GM12891 (cell line): ENCODE data around the gene GDPD5.

Experiments used
- PAX5 ChIP-seq: IDR thresholded peaks from 2 replicates; pipeline ENCODE4 v1.6.1; 2011; ENCODE audit warnings: low read length, moderate library complexity, mild to moderate bottlenecking; ENCODE audit not compliant: insufficient read depth, severe bottlenecking
- POLR2A ChIP-seq: IDR thresholded peaks from 2 replicates; pipeline ENCODE4 v1.6.1; 2011; ENCODE audit warnings: low read depth, low read length, control low read depth
- POLR2AphosphoS5 ChIP-seq: IDR thresholded peaks from 2 replicates; pipeline ENCODE4 v1.6.1; 2011; ENCODE audit warnings: low read depth, low read length, control low read depth
- SPI1 ChIP-seq: IDR thresholded peaks from 2 replicates; pipeline ENCODE4 v1.6.1; 2011; ENCODE audit warnings: low read depth, low read length, control low read depth
- TAF1 ChIP-seq: IDR thresholded peaks from 2 replicates; pipeline ENCODE4 v1.6.1; 2011; ENCODE audit warnings: low read depth, low read length, control low read depth

DNA sequence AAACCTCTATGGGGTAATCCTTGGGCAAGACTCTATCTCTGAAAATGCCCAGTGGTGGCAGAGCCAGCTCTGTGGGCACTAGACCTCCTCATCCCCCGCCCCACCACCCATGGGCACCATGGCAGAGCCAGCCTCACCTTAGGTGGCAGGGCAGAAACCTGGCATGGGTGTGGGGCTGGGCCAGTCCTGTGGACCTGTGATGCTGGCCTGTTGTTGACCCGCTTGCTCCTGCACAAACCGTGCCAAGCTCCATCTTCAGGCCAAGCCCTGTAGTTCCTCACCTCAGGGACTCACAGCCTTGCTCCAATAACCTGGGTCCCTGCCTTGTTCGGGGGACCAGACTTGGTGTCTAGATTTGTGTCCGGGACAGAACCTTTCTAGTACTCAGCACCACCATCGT is 27.4 kb upstream of the GDPD5 start:
- TF ChIP-seq POLR2AphosphoS5, result no peak
- no peak for TF ChIP-seq POLR2A
- TF ChIP-seq TAF1, result no peak
- TF ChIP-seq PAX5, result no peak
- TF ChIP-seq SPI1, result no peak
